Coronary artery (tissue), 2 donors: Measurements from ENCODE around the gene FAM209B.

Source experiments
- DNase-seq: peaks from one replicate; pipeline ENCODE4 v3.0.0-alpha.2; 2017; ENCODE audit warnings: low spot score
- H3K27ac ChIP-seq, 2 donors: fragments of 200-600 bp; sonication (generic); one replicate each; pipeline ENCODE4 v1.5.1; 2016 to 2019
- H3K4me3 ChIP-seq: fragments of 200-600 bp; sonication (generic); 2 replicates; pipeline ENCODE4 v1.5.1; 2016; ENCODE audit warnings: mild to moderate bottlenecking, moderate library complexity
- CTCF ChIP-seq: fragments of 200-600 bp; sonication (generic); IDR thresholded peaks from one replicate; pipeline ENCODE4 v1.5.1; 2019; ENCODE audit warnings: antibody characterized with exemption

FAM209B gene

GRCh38 chr20:56565511-56565910 is 32.5 kb downstream of the FAM209B start:
- no peak for TF ChIP-seq CTCF
- no peak overlapping the region for H3K4me3 ChIP-seq
- no peak for DNase-seq
- H3K27ac ChIP-seq: no peak overlapping the region

- no peak overlapping the region for H3K4me3 ChIP-seq
- TF ChIP-seq CTCF: no peak
- H3K27ac ChIP-seq: no peak overlapping the region
- no peak for DNase-seq
Observed at GRCh38 chr20:56566621-56567020, 33.6 kb downstream of the FAM209B start.

GRCh38 chr20:56570832-56571231 is 37.8 kb downstream of the FAM209B start:
- Histone ChIP-seq H3K4me3 (no peak overlapping the region), H3K27ac (no peak overlapping the region)
- no peak for DNase-seq
- TF ChIP-seq CTCF: no peak

GRCh38 chr20:56572172-56572571 is 39.1 kb downstream of the FAM209B start:
- no peak overlapping the region for H3K27ac ChIP-seq
- TF ChIP-seq CTCF: no peak
- DNase-seq: no peak
- no peak overlapping the region for H3K4me3 ChIP-seq

- DNase-seq: no peak
- no peak for TF ChIP-seq CTCF
Observed at GRCh38 chr20:56573986-56574385, 40.9 kb downstream of the FAM209B start.

GRCh38 chr20:56574531-56575142 is 41.6 kb downstream of the FAM209B start:
- H3K27ac ChIP-seq: no peak overlapping the region
- TF ChIP-seq CTCF: no peak
- DNase-seq: no peak
- no peak overlapping the region for H3K4me3 ChIP-seq

More at GRCh38 chr20:56573986-56574385, 40.9 kb downstream of the FAM209B start:
- no peak overlapping the region for H3K4me3 ChIP-seq
- no peak overlapping the region for H3K27ac ChIP-seq

- no peak for TF ChIP-seq CTCF
- no peak for DNase-seq
- Histone ChIP-seq H3K4me3 (no peak overlapping the region), H3K27ac (no peak overlapping the region)
Observed at GRCh38 chr20:56575157-56575556, 42.1 kb downstream of the FAM209B start.
